GM19468 (cell line): ENCODE results near the gene GNA12.
"Not testable (repeated sequence)": the region's sequence is repeated elsewhere in the genome, so short reads cannot be mapped to it uniquely, and the experiment has no call there.

Source experiments
- ATAC-seq: cut with Tn5 transposase; IDR thresholded peaks from one replicate; pipeline ENCODE4 v1.9.1; 2021; ENCODE audit warnings: mild to moderate bottlenecking, moderate library complexity, moderate number of reproducible peaks; ENCODE audit not compliant: unreplicated experiment; ENCODE audit errors: extremely low read depth

The GNA12 gene

GRCh38 chr7:2687338-2687869 lies 156.7 kb downstream of the GNA12 start:
- no peak for ATAC-seq

- ATAC-seq: no peak
Observed at GRCh38 chr7:2686101-2686500, 158.0 kb downstream of the GNA12 start.

DNA sequence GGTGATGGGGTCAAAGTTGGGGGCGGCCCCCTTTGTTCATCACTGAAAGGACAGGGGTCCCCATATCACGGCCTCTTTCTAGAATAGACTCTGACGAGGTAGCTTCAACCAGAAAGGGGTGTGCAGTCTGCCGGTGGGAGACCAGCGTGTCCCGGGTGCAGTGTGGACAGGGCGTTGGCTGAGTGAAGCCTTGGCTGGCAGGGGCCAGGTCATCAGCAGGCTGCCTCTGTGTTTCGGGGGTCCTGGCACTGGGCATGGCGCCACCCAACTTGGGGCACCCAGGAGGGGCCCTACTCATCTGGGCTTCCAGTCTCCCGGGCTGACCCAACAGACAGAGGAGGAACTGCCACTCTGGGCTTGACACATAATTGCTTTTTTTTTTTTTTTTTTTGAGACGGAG lies 159.6 kb downstream of the GNA12 start:
- ATAC-seq: no peak

DNA sequence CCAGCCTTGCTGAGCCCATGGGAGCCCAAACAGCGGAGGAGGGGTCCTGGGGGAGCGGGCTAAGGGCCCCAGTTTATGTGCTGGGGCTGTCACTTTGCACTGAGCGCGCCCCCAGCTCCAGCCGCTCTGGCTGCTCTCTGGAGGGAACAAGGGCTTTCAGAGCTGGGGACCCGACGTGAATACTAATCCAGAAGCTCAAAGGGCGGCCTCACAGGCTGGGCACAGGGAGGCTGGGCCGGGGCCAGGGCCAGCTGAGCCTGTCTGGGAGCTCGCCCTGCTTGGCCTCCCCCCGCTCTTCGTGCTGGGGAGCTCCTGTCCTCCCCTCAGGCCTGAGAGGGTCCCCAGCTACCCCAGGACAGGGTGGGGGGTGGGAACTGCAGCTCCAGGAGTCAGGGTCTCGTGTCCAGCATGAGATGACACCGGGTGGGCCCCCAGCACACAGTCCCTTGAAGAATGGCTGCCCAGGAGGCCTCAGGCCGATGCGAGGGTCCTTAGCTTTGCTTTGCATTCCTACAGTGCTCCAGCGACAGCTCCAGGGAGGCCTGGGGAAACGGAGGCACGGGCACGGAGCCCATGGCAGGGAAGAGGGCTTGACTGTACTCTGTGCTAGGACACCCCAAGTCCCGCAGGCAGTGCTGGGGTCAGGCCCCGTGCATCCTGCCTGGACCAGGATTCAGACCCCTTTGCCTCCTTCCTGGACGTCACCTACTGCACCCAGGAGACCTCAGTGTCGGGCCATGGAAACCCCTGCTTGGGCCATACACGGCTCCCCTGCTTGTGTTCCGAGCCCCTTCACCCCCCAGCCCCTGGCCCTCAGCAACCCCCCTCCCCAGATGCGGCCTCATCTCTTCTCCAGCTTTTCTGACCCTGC lies 161.9 kb downstream of the GNA12 start:
- ATAC-seq: no peak

GRCh38 chr7:2680792-2681490 lies 163.2 kb downstream of the GNA12 start:
- no peak for ATAC-seq

GRCh38 chr7:2680256-2680655 lies 163.9 kb downstream of the GNA12 start:
- ATAC-seq: no peak

GRCh38 chr7:2679135-2680127 lies 164.7 kb downstream of the GNA12 start:
- not testable (repeated sequence) for ATAC-seq

DNA sequence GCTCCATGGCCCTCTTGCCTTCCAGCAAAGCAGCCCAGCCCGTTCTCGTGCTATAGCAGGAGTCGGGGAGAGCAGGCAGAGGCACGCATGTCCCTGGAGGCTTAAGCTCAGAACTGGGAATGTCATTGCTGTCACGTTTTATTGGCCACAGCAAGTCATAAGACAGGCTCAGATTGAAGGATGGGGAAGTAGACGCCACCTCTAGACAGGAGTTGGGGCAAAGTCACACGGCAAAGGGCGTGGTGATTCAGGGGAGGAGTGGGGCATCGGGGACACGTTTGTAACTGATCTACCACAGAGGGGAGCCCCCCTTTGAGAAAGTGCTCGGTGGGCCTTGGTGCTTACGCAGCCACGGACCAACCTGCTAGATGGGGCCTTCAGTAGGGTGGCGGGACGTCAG lies 165.7 kb downstream of the GNA12 start:
- ATAC-seq: not testable (repeated sequence)
